NK-92 treated with Interleukin-12 subunit alpha and Interleukin-12 subunit beta, amount 100 ng/mL, for 24 hours (cell line): ENCODE measurements around the gene EGFR.

Source experiments
- DNase-seq: peaks from one replicate; lab custom pipeline; 2025; lab: John Stamatoyannopoulos, UW

The EGFR gene

DNA sequence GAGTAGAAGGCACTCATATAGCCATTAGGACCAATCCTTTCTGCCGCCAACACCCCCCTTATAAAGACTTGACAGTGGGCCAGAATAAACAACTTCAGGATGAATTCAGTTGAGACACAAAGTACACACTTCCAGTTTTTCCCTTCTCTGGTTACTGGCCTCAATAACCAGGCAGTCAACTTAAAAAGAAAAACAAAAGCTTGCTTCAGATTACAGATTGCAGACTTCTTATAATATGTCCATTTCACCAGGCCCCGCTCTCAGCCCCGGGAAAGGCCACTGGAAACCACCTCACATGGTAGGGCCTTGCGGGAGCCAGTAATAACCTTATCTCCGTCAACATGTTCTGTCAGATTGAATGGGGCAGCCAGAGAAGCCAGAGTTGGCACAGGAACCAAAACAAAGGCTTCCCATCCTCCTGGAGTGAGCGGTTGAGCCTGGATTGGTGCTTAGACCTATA, 108.8 kb downstream of the EGFR start:
- DNase-seq: no peak

DNA sequence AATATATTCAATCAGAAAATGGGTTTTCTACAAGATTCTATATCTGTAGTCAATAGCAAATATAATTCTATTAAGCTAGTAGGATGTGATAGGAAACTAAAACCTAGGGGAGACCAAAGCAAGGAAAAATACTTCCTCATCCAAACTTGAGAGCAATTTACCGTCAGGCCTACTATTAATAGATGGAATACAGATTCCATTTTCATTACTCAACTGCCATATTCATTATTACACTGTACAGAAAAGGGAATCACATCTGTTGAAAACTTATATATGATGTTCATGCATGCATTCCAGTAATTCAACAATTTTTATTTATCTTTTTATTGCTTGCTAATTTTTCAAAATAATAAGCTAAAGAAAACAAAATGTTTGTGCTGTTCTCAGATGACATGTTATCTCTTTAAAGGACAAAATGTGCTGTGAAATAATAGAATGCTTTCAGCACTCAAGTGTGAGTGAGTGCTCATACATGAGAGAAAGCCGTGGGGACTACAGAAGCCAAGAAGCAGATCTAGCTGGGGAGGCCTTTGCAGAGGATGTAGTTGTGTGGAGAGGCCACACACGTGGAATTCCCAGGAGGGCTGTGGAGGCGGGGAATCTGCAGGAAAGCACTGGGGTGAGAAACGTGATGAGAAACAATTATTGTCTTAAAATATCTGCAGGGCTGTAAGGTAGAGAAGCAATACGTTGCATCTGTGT, 110.0 kb downstream of the EGFR start:
- DNase-seq: no peak

DNA sequence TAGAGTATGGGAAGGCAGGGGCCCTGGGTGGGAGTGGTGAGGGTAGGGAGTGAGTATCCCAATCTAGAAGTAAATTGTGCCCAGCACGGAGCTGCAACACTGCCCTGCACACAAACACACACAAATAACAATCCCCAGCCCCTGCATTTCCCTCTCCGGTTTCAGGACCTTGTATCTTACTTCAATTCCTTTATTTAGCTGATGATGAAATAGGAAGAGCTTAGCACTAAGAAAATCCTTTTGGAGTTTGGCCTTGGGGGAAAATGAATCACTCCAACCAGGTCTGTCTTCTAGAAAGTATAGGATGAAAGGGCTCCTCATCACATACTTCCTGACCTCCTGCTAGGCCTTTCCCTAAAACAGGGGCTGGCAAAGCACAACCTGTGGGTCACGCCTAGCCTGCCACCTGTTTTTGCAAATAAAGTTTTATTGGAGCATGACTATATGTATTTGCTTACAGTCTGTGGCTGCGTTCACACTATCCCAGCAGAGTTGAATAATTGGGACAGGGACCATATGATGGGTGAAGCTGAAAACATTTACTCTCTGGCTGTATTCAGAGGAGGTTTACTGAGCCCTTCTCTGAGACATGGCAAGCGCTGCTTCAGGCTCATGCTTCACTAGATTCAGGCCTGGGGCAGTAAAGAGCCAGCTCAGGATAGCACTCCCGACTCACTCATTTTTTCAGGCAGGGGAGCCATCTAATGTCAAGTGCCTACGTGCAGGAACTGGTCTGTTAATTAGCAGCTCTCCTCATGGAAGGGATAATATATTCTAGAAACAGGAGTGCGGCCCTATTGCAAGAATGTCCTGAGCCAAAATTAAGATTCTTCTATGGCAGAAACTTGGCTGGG, 111.0 kb downstream of the EGFR start:
- DNase-seq: no peak

GRCh38 chr7:55130395-55131141, 111.8 kb downstream of the EGFR start:
- no peak for DNase-seq

- DNase-seq: no peak
Measured at GRCh38 chr7:55131142-55131929, 112.5 kb downstream of the EGFR start.

DNA sequence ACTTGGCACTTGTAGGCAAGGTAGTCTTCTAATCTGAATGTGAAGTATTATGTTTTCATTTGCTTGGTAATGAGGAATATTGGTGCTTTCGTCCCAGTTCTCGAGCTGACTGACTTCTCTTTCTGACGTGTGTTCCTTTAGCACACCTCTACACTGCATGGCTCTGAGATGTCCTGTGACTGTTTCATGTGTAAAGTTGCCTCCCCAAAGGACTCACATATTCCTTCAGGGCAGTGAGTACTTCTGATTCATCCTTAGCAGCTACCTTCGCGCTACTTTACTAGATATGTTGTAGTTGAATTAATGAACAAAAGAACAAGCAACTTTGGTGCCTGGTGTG, 113.7 kb downstream of the EGFR start:
- DNase-seq: no peak

- peak; percentile 30 for DNase-seq
Measured at GRCh38 chr7:55132890-55133551, 114.2 kb downstream of the EGFR start.

DNA sequence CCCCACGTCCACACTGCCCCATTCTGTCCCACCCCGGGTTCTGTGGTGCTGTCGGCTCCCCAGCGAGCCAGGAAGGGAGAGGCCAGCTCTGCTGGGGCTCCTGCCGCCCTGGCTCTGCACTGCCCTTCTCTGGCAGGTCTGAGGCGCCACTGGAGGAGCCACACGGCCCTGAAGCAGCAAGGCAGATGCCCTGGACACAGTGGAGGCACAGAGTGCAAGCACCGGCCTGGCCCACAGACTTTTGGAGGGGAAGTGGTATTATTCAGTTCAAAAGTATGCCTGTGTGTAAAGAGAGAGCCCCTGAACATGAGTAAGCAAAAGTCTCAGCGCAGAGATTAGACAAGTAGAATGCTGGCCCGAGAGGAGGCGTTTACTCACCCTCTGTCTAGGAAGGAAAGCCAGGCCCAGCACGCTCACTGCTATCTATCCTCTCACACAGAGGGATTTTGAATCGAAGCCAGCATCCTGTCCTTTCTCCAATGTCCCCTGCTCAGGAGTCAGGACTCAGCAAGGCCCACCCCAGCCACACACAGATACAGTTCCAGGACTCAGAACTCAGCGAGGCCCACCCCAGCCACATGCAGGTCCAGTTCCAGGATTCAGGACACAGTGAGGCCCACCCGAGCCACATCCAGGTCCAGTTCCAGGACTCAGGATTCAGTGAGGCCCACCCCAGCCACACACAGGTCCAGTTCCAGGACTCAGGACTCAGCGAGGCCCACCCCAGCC, 115.0 kb downstream of the EGFR start:
- DNase-seq: no peak

DNA sequence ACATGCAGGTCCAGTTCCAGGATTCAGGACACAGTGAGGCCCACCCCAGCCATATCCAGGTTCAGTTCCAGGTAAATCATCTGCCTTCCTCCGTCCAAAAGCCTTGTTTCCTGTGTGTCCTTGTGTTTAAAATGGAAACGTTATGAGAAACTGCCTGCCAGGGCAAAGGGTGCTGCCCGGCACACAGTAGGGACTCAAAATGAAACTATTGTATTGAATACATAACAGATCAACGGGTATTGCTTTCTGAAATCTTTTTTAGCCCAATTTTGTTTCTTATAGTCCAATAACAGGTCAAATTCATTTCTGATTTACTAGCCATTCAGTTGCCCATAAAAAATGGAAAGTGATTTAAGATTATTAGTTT, 115.5 kb downstream of the EGFR start:
- no peak for DNase-seq

DNA sequence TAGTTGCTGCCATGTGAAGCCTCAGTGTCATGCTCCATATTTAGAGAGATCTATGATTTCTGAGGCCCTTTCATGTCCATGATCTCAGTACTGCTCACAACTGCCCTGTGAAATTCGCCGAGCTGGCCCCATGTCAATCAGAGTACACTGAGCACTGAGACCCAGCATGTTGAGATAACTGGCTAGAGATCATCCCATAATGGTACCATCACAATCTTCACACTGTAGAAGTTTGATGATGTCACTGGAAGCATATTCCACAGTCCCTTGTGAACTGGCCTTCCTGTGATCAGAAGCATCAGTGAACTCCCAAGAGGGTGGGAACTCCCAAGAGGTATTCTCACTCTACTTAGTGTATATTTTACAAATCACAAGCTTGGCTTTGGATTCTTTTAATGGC, 116.0 kb downstream of the EGFR start:
- no peak for DNase-seq

DNA sequence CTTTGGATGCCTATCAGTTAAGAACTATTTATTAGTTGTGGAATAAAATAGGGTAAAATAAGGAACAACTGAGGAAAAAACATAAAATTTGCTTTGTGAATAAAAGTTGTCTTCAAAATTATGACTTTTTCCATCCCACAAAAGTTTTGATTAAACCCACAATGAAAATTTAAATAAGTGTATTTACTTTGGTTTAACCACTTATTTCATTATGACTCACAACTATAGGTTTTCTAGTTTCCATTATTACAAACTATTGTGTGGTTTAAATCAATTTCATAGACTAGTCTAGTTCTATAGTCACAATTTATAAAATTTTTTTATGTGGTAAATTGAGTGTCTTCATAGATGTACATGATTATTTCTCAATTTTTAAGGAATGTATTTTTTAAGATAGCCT, 116.6 kb downstream of the EGFR start:
- DNase-seq: no peak

DNA sequence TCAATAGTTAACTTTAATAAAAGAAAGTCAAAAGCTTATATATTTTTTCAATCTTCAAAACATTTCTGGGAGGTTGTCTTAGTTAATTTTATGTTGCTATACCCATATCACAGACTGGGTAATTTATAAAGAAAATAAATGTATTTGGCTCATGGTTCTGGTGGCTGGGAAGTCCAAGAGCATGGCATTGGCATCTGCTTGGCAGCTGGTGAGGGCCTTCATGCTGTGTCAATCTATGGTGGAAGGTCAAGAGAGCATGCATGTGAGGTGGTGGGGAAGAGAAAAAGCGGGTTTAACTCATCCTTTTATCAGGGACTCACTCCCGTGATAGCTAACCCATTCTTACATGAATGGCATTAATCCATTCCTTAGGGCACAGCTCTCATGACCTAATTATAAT, 119.8 kb downstream of the EGFR start:
- no peak for DNase-seq

- DNase-seq: no peak
Measured at GRCh38 chr7:55140221-55140940, 121.6 kb downstream of the EGFR start.

DNA sequence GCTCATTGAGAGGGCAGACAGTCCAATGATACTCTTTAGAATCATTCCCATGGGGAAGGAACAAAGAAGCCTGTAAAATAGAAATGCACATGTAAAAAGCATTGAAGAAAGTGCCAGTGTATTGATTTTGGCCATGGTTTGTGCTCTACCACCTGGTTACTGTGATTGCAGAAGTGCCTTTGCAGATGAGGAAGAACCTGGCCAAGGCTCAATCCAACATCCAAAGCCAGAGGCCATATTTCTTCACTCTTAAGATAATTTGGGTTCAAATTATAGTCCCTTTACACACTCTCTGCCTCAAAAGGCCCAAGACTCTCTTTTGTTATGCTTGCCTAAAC, 122.1 kb downstream of the EGFR start:
- DNase-seq: no peak

DNA sequence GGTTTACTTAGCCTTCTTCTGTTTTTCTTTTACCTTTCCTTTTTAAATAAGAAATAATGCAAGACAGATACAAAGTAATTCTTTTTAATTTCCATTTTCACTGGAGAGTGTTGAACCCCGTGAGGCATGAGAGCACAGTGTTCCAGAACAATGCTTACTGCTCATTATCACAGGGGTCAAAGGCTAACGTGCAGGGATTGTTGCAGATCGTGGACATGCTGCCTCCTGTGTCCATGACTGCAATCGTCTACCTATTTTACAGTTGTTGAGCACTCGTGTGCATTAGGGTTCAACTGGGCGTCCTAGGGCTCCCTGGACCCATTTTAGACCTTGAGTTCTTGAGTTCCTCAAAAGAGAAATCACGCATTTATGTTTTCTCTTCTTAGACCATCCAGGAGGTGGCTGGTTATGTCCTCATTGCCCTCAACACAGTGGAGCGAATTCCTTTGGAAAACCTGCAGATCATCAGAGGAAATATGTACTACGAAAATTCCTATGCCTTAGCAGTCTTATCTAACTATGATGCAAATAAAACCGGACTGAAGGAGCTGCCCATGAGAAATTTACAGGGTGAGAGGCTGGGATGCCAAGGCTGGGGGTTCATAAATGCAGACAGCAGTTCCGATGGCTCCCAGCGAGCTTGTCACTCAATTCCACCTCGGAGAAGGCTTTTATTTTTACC, 124.2 kb downstream of the EGFR start:
- DNase-seq: no peak

- DNase-seq: no peak
Measured at GRCh38 chr7:55144333-55145317, 125.8 kb downstream of the EGFR start.

DNA sequence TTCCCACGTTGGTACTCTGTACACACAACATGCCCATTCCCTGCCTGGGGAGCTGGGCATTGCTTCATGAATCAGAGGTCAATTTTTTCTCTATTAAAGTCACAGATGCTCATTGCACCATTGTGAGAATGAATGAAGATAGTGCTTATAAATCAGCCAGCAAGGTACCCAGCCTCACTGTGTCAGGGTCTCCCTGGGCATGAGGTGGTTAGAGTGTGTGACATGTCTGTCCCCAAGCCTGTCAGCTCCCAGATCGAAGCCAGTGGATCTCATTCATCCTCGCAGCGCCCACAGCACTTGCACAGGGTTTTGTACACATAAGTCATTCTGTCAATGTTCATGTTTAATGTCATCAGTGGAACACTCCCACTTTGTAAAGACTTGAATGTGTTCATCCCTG, 126.8 kb downstream of the EGFR start:
- no peak for DNase-seq

DNA sequence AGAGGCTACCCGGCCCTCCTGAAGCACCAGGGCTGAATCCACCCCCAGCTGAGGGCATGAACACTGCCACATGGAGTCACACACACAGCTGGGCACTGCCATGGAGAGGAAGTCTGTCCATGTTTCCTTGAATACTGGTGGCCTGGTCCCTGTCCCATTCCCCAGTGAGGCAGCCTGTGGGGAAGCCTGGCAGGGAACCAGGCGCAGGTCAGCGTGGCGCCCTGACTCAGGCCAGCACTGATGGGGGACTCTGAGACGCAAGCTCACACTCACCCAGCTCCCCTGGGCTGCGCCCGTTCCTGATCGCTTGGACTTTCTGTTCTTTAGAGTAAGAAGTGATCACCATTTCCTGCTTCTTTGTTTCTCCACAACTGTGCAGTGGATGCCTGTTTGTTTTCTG, 128.3 kb downstream of the EGFR start:
- no peak for DNase-seq

DNA sequence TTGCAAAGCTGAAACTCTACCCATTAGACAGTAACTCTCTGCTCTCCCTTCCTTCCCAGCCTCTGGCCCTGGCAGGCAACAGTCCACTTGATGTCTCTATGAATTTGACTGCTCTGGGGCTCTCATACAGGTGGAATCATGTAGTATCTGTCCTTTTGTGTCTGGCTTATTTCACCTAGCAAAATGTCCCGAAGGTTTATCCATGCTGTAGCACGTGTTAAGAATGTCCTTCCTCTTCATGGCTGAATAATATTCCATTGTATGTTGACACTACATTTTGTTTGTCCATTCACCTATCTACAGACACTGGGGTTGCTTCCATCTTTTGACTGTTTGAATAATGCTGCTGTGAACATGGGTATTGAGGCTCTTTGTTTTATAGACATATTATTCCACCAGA, 128.9 kb downstream of the EGFR start:
- DNase-seq: no peak
